ENCODE data around the gene PPP4C.

GRCh38 chr16:30104492-30104891 is 28.7 kb downstream of the PPP4C start:
- no peak for TF ChIP-seq CTCF (IDR thresholded peaks at IDR 0.05)
- no peak for TF ChIP-seq POLR2A (IDR thresholded peaks at IDR 0.05)

Measured in body of pancreas (tissue), 4 donors.